ENCODE data around the gene KCNMB3. TPM values are rescaled to one million over a fixed set of nuclear protein-coding genes. Genes with fewer than 3 reads are reported as not detected.
A peak's percentile ranks its signal among the peaks of the same experiment; 100 is the strongest.

Gene KCNMB3
- total and polyA plus RNA-seq, 2 of the 8 experiments (the other 6 are each of a cell fraction or from before 2014, with no cell fraction given): 1.7 to 2.0 TPM

DNA sequence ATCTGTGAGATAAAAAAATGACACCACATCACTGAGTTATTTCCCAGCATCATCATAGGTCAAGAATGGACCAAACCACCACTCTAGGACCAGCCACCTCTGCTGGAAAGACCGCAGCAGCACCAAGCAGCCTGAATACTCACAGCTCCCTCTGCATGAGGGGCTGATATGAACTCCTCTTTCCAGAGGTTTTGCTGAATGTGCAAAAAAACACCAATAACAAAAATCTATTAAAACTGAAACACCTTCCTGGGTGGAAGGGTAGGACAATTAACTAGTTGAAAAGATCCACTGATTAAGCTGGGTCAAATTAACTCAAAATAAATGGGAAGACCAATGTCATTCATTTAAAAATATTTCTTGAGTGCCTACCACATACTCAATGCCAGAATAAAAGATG lies 28.9 kb upstream of the KCNMB3 start:
- Histone ChIP-seq H2AFZ (ENCODE audit: low read length) (no peak overlapping the region), H3K56ac (replicated peaks; ENCODE audit: insufficient read length, low read depth, low read length) (peak overlapping the region; percentile 25), H3K27me3 (replicated peaks in 1 of 4; ENCODE audit: control insufficient read depth in 3 of 4, extremely low read depth in 1 of 4, insufficient read depth in 3 of 4, low read length in 3 of 4) (no peaks in the 10 kb centered on the region), H3K14ac (ENCODE audit: insufficient read length) (no peak overlapping the region), H2BK120ac (replicated peaks; ENCODE audit: low read depth, low read length) (no peak overlapping the region), H2BK12ac (ENCODE audit: low read depth, low read length) (no peak overlapping the region), H2BK5ac (ENCODE audit: low read depth, low read length) (no peak overlapping the region), H3K36me3 (ENCODE audit: control insufficient read depth in 2 of 4, insufficient read depth in 4 of 4, low read length in 3 of 4) (no peaks in the 10 kb centered on the region), H4K20me1 (replicated peaks in 1 of 2; ENCODE audit: control insufficient read depth in 1 of 2, insufficient read depth in 2 of 2, low read length in 2 of 2) (no peaks in the 10 kb centered on the region), H3K9ac (replicated peaks in 1 of 4; ENCODE audit: extremely low read depth in 1 of 4, low read depth in 3 of 4, low read length in 3 of 4) (no peak overlapping the region), H2AK5ac (ENCODE audit: low read depth, low read length) (no peak overlapping the region), H4K8ac (ENCODE audit: extremely low read depth, insufficient read depth, low read length) (no peak overlapping the region), H3K4ac (replicated peaks; ENCODE audit: insufficient read length, low read depth, low read length) (no peak overlapping the region), H3K79me1 (ENCODE audit: low read depth, low read length) (no peaks in the 10 kb centered on the region), H3K4me2 (ENCODE audit: insufficient read depth in 1 of 2, low read depth in 2 of 2, low read length in 2 of 2) (no peak overlapping the region), H2BK15ac (ENCODE audit: low read length) (no peak overlapping the region), H3K4me3 (ENCODE audit: extremely low read depth in 1 of 4, insufficient read depth in 2 of 4, low read depth in 3 of 4, low read length in 4 of 4) (no peak overlapping the region), H3K9me3 (ENCODE audit: insufficient read depth in 2 of 2, low read depth in 1 of 2, low read length in 1 of 2) (no peaks in the 10 kb centered on the region), H3K23ac (ENCODE audit: insufficient read length) (no peak overlapping the region), H3K27ac (ENCODE audit: low read depth, low read length) (no peak overlapping the region), H3K23me2 (ENCODE audit: low read depth, low read length) (no peaks in the 10 kb centered on the region), H2BK20ac (ENCODE audit: low read length) (no peak overlapping the region), H4K5ac (ENCODE audit: insufficient read length, low read depth, low read length) (no peak overlapping the region), H3K79me2 (ENCODE audit: control insufficient read depth in 1 of 2, insufficient read depth in 2 of 2, low read length in 2 of 2) (no peaks in the 10 kb centered on the region), H4K91ac (replicated peaks; ENCODE audit: insufficient read length, low read length) (no peak overlapping the region), H3K18ac (ENCODE audit: extremely low read depth, low read length) (no peak overlapping the region), H3K4me1 (replicated peaks in 1 of 4; ENCODE audit: control insufficient read depth in 3 of 4, insufficient read depth in 4 of 4, low read length in 3 of 4) (peaks cover 0 to 4% (median 0%) of the 10 kb centered on the region in 4 experiments; a peak in 1 of 7 replicates)
- POLR2A ChIA-PET (ENCODE audit: partially characterized antibody): no interaction called here
- FAIRE-seq (no peak), DNase-seq (ENCODE audit: low read depth in 1 of 2, low spot score in 2 of 2) (no peak)
- CTCF ChIA-PET (ENCODE audit: partially characterized antibody): interaction anchor here (0.5 to 1.4 kb wide), 7 partner anchors 10 to 502 kb away, joined by 3 to 5 read pairs (median 3); no protein-coding TSS in a partner anchor
- TF ChIP-seq KDM4A (IDR thresholded peaks at IDR 0.05; ENCODE audit: low read depth, low read length, severe bottlenecking) (no peak), CTCF (IDR thresholded peaks at IDR 0.05; ENCODE audit: control extremely low read depth in 1 of 3, insufficient read depth in 1 of 3, low read depth in 1 of 3, low read length in 3 of 3) (no peak), MAFK (IDR thresholded peaks at IDR 0.05; ENCODE audit: low read depth, low read length) (peak; percentile 78), GABPA (IDR thresholded peaks at IDR 0.05; ENCODE audit: borderline replicate concordance, insufficient read depth, low read length) (no peak), TCF12 (IDR thresholded peaks at IDR 0.05; ENCODE audit: low read depth, low read length) (no peak), POLR2AphosphoS5 (IDR thresholded peaks at IDR 0.05; ENCODE audit: low read depth, low read length) (no peak), SP4 (IDR thresholded peaks at IDR 0.05; ENCODE audit: low read length) (no peak)
- 100% methylated on average over 1 of the region's 1 CpG; no CpG with 5 or more reads in 1 of the 2 experiments for WGBS, 2 experiments (ENCODE audit: extremely low coverage in 1 of 2, insufficient coverage in 1 of 2, insufficient read length in 1 of 2, insufficient replicate concordance in 2 of 2, low coverage in 1 of 2, low lambda C conversion rate in 2 of 2, missing lambda C conversion rate in 1 of 2)
